MM.1S (cell line): ENCODE measurements around the gene PCBP1.
A peak's percentile ranks its signal among the peaks of the same experiment; 100 is the strongest.

ENCODE experiments used
- DNase-seq: peaks from one replicate; pipeline ENCODE4 v3.0.0-alpha.2; 2015
- H2AFZ ChIP-seq: fragments of 300-600 bp; sonication (generic); 2 replicates; pipeline ENCODE4 v1.6.0; 2016; ENCODE audit warnings: antibody characterized with exemption, low read length
- H3F3A ChIP-seq: fragments of 300-600 bp; sonication (generic); 2 replicates; pipeline ENCODE4 v1.6.1; 2016; ENCODE audit warnings: mild to moderate bottlenecking, antibody characterized with exemption, low read length, moderate library complexity, mixed read lengths; ENCODE audit not compliant: insufficient read depth
- H3K27ac ChIP-seq: fragments of 300-600 bp; sonication (generic); 2 replicates; pipeline ENCODE4 v1.5.1; 2016; ENCODE audit warnings: mild to moderate bottlenecking, low read length
- H3K27me3 ChIP-seq: fragments of 300-600 bp; sonication (generic); replicated peaks from 2 replicates; pipeline ENCODE4 v1.6.0; 2016; ENCODE audit warnings: low read length; ENCODE audit not compliant: insufficient read depth
- H3K36me3 ChIP-seq: fragments of 300-600 bp; sonication (generic); replicated peaks from 2 replicates; pipeline ENCODE4 v1.6.1; 2016; ENCODE audit warnings: mild to moderate bottlenecking, low read length, mixed read lengths; ENCODE audit not compliant: insufficient read depth
- H3K4me1 ChIP-seq: fragments of 300-600 bp; sonication (generic); 2 replicates; pipeline ENCODE4 v1.6.1; 2016; ENCODE audit warnings: low read length, mixed read lengths
- H3K4me2 ChIP-seq: fragments of 300-600 bp; sonication (generic); 2 replicates; pipeline ENCODE4 v1.6.0; 2016; ENCODE audit warnings: low read depth, low read length
- H3K4me3 ChIP-seq: fragments of 300-600 bp; sonication (generic); 2 replicates; pipeline ENCODE4 v1.5.1; 2016; ENCODE audit warnings: low read length, mixed read lengths
- H3K79me2 ChIP-seq: fragments of 300-600 bp; sonication (generic); 2 replicates; pipeline ENCODE4 v1.6.1; 2016; ENCODE audit warnings: mixed run types, low read length, mixed read lengths
- H3K9ac ChIP-seq: fragments of 300-600 bp; sonication (generic); 2 replicates; pipeline ENCODE4 v1.6.1; 2016; ENCODE audit warnings: low read length, mixed read lengths
- H3K9me2 ChIP-seq: fragments of 300-600 bp; sonication (generic); replicated peaks from 2 replicates; pipeline ENCODE4 v1.6.1; 2016; ENCODE audit warnings: mild to moderate bottlenecking, low read length, mixed read lengths; ENCODE audit not compliant: insufficient read depth
- H3K9me3 ChIP-seq: fragments of 300-600 bp; sonication (generic); replicated peaks from 2 replicates; pipeline ENCODE4 v1.6.1; 2016; ENCODE audit warnings: mild to moderate bottlenecking, low read length, mixed read lengths; ENCODE audit not compliant: insufficient read depth
- H4K20me1 ChIP-seq: fragments of 300-600 bp; sonication (generic); 2 replicates; pipeline ENCODE4 v1.6.1; 2016; ENCODE audit warnings: mild to moderate bottlenecking, low read length, moderate library complexity, mixed read lengths; ENCODE audit not compliant: insufficient read depth
- EZH2 ChIP-seq: fragments of 300-600 bp; sonication (generic); optimal IDR thresholded peaks from 2 replicates; pipeline ENCODE3; 2017; ENCODE audit warnings: low read depth, mild to moderate bottlenecking, antibody characterized with exemption, low read length, mixed read lengths
- EZH2phosphoT487 ChIP-seq: fragments of 300-600 bp; sonication (generic); IDR thresholded peaks from 2 replicates; pipeline ENCODE4 v1.6.1; 2018; ENCODE audit warnings: antibody characterized with exemption, low read length
- TF ChIP-seq, protein P1 (sequence below): fragments of 300-600 bp; sonication (generic); IDR thresholded peaks from 2 replicates; pipeline ENCODE4 v1.5.1; 2016; ENCODE audit warnings: antibody characterized with exemption, low read length, mixed read lengths

PCBP1 gene

DNA sequence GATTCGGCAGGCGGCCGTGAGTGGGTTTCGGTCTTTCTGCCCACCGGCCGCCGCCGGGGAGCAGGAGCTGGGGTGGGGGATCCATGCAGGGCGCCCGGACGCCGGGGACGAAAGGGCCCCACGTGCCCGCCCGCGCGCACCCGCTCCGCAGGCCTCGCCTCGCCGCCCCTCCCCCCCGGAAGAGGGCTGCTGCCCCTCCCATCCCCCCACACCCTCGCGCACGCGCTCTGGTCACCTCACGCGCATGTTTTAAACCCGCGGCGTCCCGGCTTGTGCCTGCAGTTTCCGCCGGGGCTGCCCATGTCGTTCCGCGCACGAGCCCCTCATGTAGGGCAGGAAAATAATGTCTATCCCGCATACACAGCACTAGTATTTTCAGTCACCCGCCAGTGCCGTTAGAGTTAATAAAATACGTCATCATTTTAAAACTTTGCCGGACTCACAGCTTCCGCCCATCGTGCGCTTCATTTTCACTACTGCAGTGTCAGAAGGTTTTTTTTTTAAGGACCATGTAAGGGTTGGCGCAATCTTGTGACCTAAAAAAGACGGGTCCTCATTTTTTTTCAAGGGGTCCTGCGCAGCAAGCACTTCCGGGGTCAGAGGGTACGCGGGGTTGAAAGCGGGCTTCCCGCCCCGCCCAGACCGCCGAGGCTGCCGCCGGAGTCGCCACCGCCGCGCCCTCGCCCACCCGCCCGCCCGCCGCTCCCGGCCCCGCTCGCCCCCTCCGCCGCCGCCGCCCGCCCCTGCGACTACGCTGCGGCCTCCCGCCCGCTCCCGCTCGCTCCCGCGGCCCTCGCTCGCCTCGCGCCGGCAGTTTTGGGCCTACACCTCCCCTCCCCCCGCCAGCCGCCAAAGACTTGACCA is at the start of gene PCBP1:
PCBP1 (plus strand) TSS at position 640 of the 864 bp plus-strand sequence. CDS start 267 bp downstream, outside the sequence.
- DNase-seq, result peak; percentile 92
- Histone ChIP-seq H3K4me1 (peaks cover 41% of the 10 kb centered on the region), H3K4me2 (peak within 1 kb of the TSS; percentile 93), H3K9me3 (no peaks in the 10 kb centered on the region), H2AFZ (peak within 1 kb of the TSS; percentile 65), H3K79me2 (peaks cover 37% of the 10 kb centered on the region), H3K9me2 (no peaks in the 10 kb centered on the region), H3K27me3 (no peaks in the 10 kb centered on the region), H3K27ac (peak within 1 kb of the TSS; percentile 99), H3K36me3 (no peaks in the 10 kb centered on the region; the same call in 1 of the 2 replicates), H3K4me3 (peak within 1 kb of the TSS; percentile 98), H3K9ac (peak within 1 kb of the TSS; percentile 100), H3F3A (peaks cover 77% of the 10 kb centered on the region), H4K20me1 (no peaks in the 10 kb centered on the region)
- TF ChIP-seq EZH2phosphoT487 (no peak), EZH2 (no peak)
- TF ChIP-seq, protein P1, sequence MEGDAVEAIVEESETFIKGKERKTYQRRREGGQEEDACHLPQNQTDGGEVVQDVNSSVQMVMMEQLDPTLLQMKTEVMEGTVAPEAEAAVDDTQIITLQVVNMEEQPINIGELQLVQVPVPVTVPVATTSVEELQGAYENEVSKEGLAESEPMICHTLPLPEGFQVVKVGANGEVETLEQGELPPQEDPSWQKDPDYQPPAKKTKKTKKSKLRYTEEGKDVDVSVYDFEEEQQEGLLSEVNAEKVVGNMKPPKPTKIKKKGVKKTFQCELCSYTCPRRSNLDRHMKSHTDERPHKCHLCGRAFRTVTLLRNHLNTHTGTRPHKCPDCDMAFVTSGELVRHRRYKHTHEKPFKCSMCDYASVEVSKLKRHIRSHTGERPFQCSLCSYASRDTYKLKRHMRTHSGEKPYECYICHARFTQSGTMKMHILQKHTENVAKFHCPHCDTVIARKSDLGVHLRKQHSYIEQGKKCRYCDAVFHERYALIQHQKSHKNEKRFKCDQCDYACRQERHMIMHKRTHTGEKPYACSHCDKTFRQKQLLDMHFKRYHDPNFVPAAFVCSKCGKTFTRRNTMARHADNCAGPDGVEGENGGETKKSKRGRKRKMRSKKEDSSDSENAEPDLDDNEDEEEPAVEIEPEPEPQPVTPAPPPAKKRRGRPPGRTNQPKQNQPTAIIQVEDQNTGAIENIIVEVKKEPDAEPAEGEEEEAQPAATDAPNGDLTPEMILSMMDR, result no peak

DNA sequence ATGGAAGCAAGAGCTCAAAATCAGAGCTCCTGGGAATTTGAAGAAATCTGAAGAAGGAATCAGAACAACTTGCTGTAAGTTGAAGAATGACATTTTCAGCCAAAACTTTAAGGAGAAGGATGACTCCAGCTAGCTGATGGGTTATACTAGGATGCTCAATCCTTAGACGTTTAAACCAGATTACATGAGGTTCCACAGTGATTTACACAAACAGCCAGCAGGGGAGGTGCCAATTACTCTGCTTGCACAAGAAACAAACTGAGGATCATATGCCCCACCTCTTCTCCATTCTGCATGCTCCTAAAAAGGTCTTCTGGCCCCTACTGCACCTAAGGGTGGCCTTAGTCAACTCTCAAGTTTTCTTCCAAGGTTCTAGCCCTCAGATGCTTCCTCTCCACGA is 47.9 kb upstream of the PCBP1 start:
- TF ChIP-seq, protein P1, result no peak
- no peak for TF ChIP-seq EZH2phosphoT487
- TF ChIP-seq EZH2, result no peak

DNA sequence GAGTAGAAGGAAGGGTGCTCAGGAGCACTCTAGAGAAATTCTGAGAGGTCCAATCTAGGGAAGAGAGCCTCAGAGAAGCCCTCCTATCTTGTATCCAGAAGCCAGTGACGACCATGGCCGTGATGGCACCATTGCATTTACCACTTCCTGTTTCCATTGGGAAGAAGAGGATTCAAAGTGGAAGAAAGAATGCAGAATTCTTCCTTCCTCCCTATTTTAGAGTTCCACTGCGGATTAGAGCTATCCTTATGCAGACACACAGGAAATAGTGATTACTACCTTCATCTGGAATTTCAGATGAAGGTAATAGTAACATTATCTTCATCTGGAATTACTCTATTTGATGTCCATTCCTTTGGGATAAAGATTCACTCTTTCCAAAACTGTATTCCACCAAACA is 45.6 kb upstream of the PCBP1 start:
- no peak for TF ChIP-seq EZH2
- TF ChIP-seq, protein P1, result no peak
- no peak for TF ChIP-seq EZH2phosphoT487
- no peaks in the 10 kb centered on the region for H4K20me1 ChIP-seq
- peaks cover 3% of the 10 kb centered on the region; the same call in 1 of the 2 replicates for H3F3A ChIP-seq
- H3K79me2 ChIP-seq, result no peaks in the 10 kb centered on the region
- H3K36me3 ChIP-seq, result no peaks in the 10 kb centered on the region
- H3K9ac ChIP-seq, result no peak overlapping the region
- H3K9me2 ChIP-seq, result no peaks in the 10 kb centered on the region
- H3K9me3 ChIP-seq, result no peaks in the 10 kb centered on the region
- H3K4me3 ChIP-seq, result no peak overlapping the region
- H3K27ac ChIP-seq, result no peak overlapping the region
- no peak overlapping the region for H3K4me2 ChIP-seq
- no peak overlapping the region for H2AFZ ChIP-seq
- no peak for DNase-seq
- H3K4me1 ChIP-seq, result no peaks in the 10 kb centered on the region
- no peaks in the 10 kb centered on the region for H3K27me3 ChIP-seq

More for the DNA sequence above, 47.9 kb upstream of the PCBP1 start:
- DNase-seq, result no peak
- peaks cover 3% of the 10 kb centered on the region; the same call in 1 of the 2 replicates for H3F3A ChIP-seq
- no peaks in the 10 kb centered on the region for H3K9me3 ChIP-seq
- H3K4me3 ChIP-seq, result no peak overlapping the region
- no peaks in the 10 kb centered on the region for H3K79me2 ChIP-seq
- no peaks in the 10 kb centered on the region for H4K20me1 ChIP-seq
- H3K4me2 ChIP-seq, result no peak overlapping the region
- H3K36me3 ChIP-seq, result no peaks in the 10 kb centered on the region
- no peaks in the 10 kb centered on the region for H3K9me2 ChIP-seq
- H3K27me3 ChIP-seq, result no peaks in the 10 kb centered on the region
- H2AFZ ChIP-seq, result no peak overlapping the region
- no peak overlapping the region for H3K27ac ChIP-seq
- no peaks in the 10 kb centered on the region for H3K4me1 ChIP-seq
- H3K9ac ChIP-seq, result no peak overlapping the region
